OCI-LY7 (cell line): ENCODE data around the gene LRFN2. TPM values are rescaled to one million over a fixed set of nuclear protein-coding genes. Genes with fewer than 3 reads are reported as not detected.

Experiments used
- BruUV-seq: library from RNA; stranded (reverse); fragments of 400-500 nt; replicated peaks from 2 replicates; lab custom pipeline; 2021; lab: Mats Ljungman, UMichigan
- CTCF ChIA-PET: fragments of 300-600 bp; sonication (Branson Sonifier 250); formaldehyde crosslinking; loops from one replicate; lab custom pipeline; 2022; ENCODE audit warnings: antibody characterized with exemption; ENCODE audit not compliant: unreplicated experiment; lab: Charles Lee
- POLR2A ChIA-PET: fragments of 300-600 bp; sonication (Branson Sonifier 250); formaldehyde crosslinking; loops from one replicate; lab custom pipeline; 2022; ENCODE audit warnings: antibody characterized with exemption; lab: Charles Lee
- DNase-seq: peaks from one replicate; pipeline ENCODE4 v3.0.0-alpha.2; 2015; ENCODE audit warnings: low spot score
- H2AFZ ChIP-seq: fragments of 200-600 bp; sonication (generic), shearing (Covaris generic); 2 replicates; pipeline ENCODE4 v1.6.1; 2014; ENCODE audit warnings: mild to moderate bottlenecking, antibody characterized with exemption, low read length, moderate library complexity
- H3K27ac ChIP-seq: fragments of 200-600 bp; sonication (generic); 2 replicates; pipeline ENCODE4 v1.5.1; 2014; ENCODE audit warnings: mixed run types, low read depth, mild to moderate bottlenecking, moderate library complexity, low read length, inconsistent platforms; ENCODE audit not compliant: poor library complexity, severe bottlenecking
- H3K36me3 ChIP-seq: fragments of 200-600 bp; sonication (generic); 2 replicates; pipeline ENCODE4 v1.6.1; 2014; ENCODE audit warnings: mild to moderate bottlenecking, antibody characterized with exemption, low read length, moderate library complexity, mixed read lengths; ENCODE audit not compliant: insufficient read depth
- H3K4me1 ChIP-seq: fragments of 200-600 bp; sonication (generic); 2 replicates; pipeline ENCODE4 v1.5.1; 2014; ENCODE audit warnings: mild to moderate bottlenecking, low read length; ENCODE audit not compliant: insufficient read depth, poor library complexity, severe bottlenecking
- H3K4me2 ChIP-seq: fragments of 200-600 bp; sonication (generic); 2 replicates; pipeline ENCODE4 v1.6.1; 2014; ENCODE audit warnings: mild to moderate bottlenecking, low read length
- H3K4me3 ChIP-seq: fragments of 200-600 bp; sonication (generic); 2 replicates; pipeline ENCODE4 v1.5.1; 2014; ENCODE audit warnings: mild to moderate bottlenecking, low read depth, low read length; ENCODE audit not compliant: poor library complexity, severe bottlenecking
- H3K79me2 ChIP-seq: fragments of 200-600 bp; sonication (generic); 2 replicates; pipeline ENCODE4 v1.6.1; 2016; ENCODE audit warnings: low read depth, mild to moderate bottlenecking, low read length, moderate library complexity, mixed read lengths; ENCODE audit not compliant: insufficient read depth
- H3K9me2 ChIP-seq: fragments of 200-600 bp; sonication (generic); 2 replicates; pipeline ENCODE4 v1.6.1; 2016; ENCODE audit warnings: mild to moderate bottlenecking, low read length, mixed read lengths; ENCODE audit not compliant: insufficient read depth
- H3K9me3 ChIP-seq: fragments of 200-600 bp; sonication (generic); 2 replicates; pipeline ENCODE4 v1.6.1; 2014; ENCODE audit warnings: mild to moderate bottlenecking, mixed run types, low read length, mixed read lengths
- H4K20me1 ChIP-seq: fragments of 200-600 bp; sonication (generic); 2 replicates; pipeline ENCODE4 v1.6.1; 2014; ENCODE audit warnings: mild to moderate bottlenecking, antibody characterized with exemption, low read length, moderate library complexity, mixed read lengths; ENCODE audit not compliant: insufficient read depth
- CTCF ChIP-seq: fragments of 200-600 bp; sonication (generic); conservative IDR thresholded peaks from 2 replicates; pipeline ENCODE4 v1.5.1; 2014; ENCODE audit warnings: mild to moderate bottlenecking, antibody characterized with exemption, low read length, moderate library complexity, mixed read lengths
- EZH2phosphoT487 ChIP-seq: fragments of 200-600 bp; sonication (generic); IDR thresholded peaks from 2 replicates; pipeline ENCODE4 v1.6.1; 2018; ENCODE audit warnings: low read depth, borderline replicate concordance, mild to moderate bottlenecking, mixed run types, antibody characterized with exemption, low read length, moderate library complexity, mixed read lengths
- intact Hi-C: fragments of 100-400 bp; cut with micrococcal nuclease; formaldehyde crosslinking; loops from one replicate; pipeline ENCODE4 v1.10.0; 2022; ENCODE audit not compliant: unreplicated experiment
- total RNA-seq, 2 experiments: library from RNA; depleted of rRNA in 1 of 2; stranded (reverse); fragments of >200 nt in 1 of 2; shearing (Covaris generic) in 1 of 2; gene quantifications; 2 replicates each; pipeline ENCODE4 v1.2.3, GENCODE V29; 2014 to 2022

LRFN2 gene
- total RNA-seq, 2 experiments from 2014 or later = not detected

GRCh38 chr6:40419377-40419776 is 167.8 kb downstream of the LRFN2 start:
- Histone ChIP-seq H3K9me2 (no peaks in the 10 kb centered on the region), H3K4me2 (no peak overlapping the region), H4K20me1 (no peaks in the 10 kb centered on the region), H3K4me3 (no peak overlapping the region), H3K27ac (no peak overlapping the region), H3K4me1 (no peaks in the 10 kb centered on the region), H3K36me3 (no peaks in the 10 kb centered on the region), H3K79me2 (no peaks in the 10 kb centered on the region), H3K9me3 (no peaks in the 10 kb centered on the region), H2AFZ (no peak overlapping the region)
- intact Hi-C loops = no loop called here
- no TSS peak for BruUV-seq
- no peak for TF ChIP-seq CTCF
- no peak for TF ChIP-seq EZH2phosphoT487
- no peak for DNase-seq
- ChIA-PET POLR2A (interaction anchor here (1.6 kb wide), 1 partner anchor 16 kb away, joined by 7 read pairs; no protein-coding TSS in a partner anchor), CTCF (no interaction called here)

GRCh38 chr6:40417031-40417430 is 170.1 kb downstream of the LRFN2 start:
- no TSS peak for BruUV-seq
- POLR2A ChIA-PET = no interaction called here

More at GRCh38 chr6:40417031-40417430, 170.1 kb downstream of the LRFN2 start:
- H3K9me3 ChIP-seq = no peaks in the 10 kb centered on the region
- intact Hi-C loops = no loop called here
- no peak overlapping the region for H2AFZ ChIP-seq
- no peak for DNase-seq
- no peak overlapping the region for H3K4me2 ChIP-seq
- TF ChIP-seq EZH2phosphoT487 = no peak
- no peak for TF ChIP-seq CTCF
- no peaks in the 10 kb centered on the region for H3K36me3 ChIP-seq
- H4K20me1 ChIP-seq = no peaks in the 10 kb centered on the region
- no peak overlapping the region for H3K27ac ChIP-seq
- H3K4me3 ChIP-seq = no peak overlapping the region
- CTCF ChIA-PET = no interaction called here
- no peaks in the 10 kb centered on the region for H3K79me2 ChIP-seq
- H3K9me2 ChIP-seq = no peaks in the 10 kb centered on the region
- H3K4me1 ChIP-seq = no peaks in the 10 kb centered on the region
